K562 (cell line): Measurements from ENCODE around the gene TPD52L2. TPM values are rescaled to one million over a fixed set of nuclear protein-coding genes. Genes with fewer than 3 reads are reported as not detected.

Source experiments
- FOSL1 ChIP-seq: fragments of 200-800 bp; sonication (Bioruptor generic); conservative IDR thresholded peaks from 2 replicates; pipeline ENCODE4 v1.6.1; 2016; ENCODE audit warnings: missing genetic modification characterization, missing compliant biosample characterization
- GATAD2B ChIP-seq: fragments of 450-650 bp; IDR thresholded peaks from 2 replicates; pipeline ENCODE4 v1.6.1; 2017; ENCODE audit warnings: mild to moderate bottlenecking, borderline replicate concordance
- HDAC8 ChIP-seq: fragments of 450-650 bp; IDR thresholded peaks from 2 replicates; pipeline ENCODE4 v1.6.1; 2016; ENCODE audit warnings: mild to moderate bottlenecking, missing genetic modification characterization, moderate library complexity, missing compliant biosample characterization
- NR3C1 ChIP-seq: sonication (generic); formaldehyde crosslinking; IDR thresholded peaks from 2 replicates; pipeline ENCODE4 v1.8.1; 2022; ENCODE audit warnings: missing genetic modification reagents
- TRIM24 ChIP-seq, 2 experiments: fragments of 450-650 bp; IDR thresholded peaks; 2 replicates each; pipeline ENCODE4 v1.6.1; 2016
- UBTF ChIP-seq, 2 experiments: IDR thresholded peaks; 2 replicates each; pipeline ENCODE4 v1.6.1; 2012; ENCODE audit warnings: improper control_type of control experiment in 2 of 2, low read depth in 2 of 2, low read length in 2 of 2, borderline replicate concordance in 1 of 2
- ZNF609 ChIP-seq: sonication (generic); formaldehyde crosslinking; IDR thresholded peaks from 2 replicates; pipeline ENCODE4 v1.8.1; 2023; ENCODE audit warnings: missing genetic modification reagents, mild to moderate bottlenecking, borderline replicate concordance
- polyA plus RNA-seq, 8 experiments: library from polyadenylated mRNA; depleted of rRNA in 4 of 8; stranded (reverse) in 5 of 8; unstranded in 3 of 8; fragments of >200 nt; fragmentation: Nextera tagmentation in 2 of 8; fragmentation: Illumina TruSeq in 1 of 8; extraction: Ambion mirVana in 2 of 8; extraction: Trizol in 1 of 8; gene quantifications; 2 replicates each; pipeline versions ENCODE4 v1.2.1 to v1.2.3, GENCODE V29; 2011 to 2014; ENCODE audit warnings: inconsistent platforms in 1 of 8, missing spikeins in 1 of 8
- total RNA-seq, 7 experiments: library from RNA; depleted of rRNA in 6 of 7; stranded (reverse); fragments of >200 nt in 6 of 7; fragmentation: Illumina TruSeq in 2 of 7; extraction: Trizol in 2 of 7; gene quantifications; 2 replicates each; pipeline versions ENCODE4 v1.2.1 to v1.2.3, GENCODE V29; 2011 to 2021; ENCODE audit warnings: low replicate concordance in 1 of 7
- TF ChIP-seq, protein P1 (sequence below): fragments of 250-450 bp; sonication (Bioruptor Pico); IDR thresholded peaks from 2 replicates; pipeline ENCODE4 v1.5.0; 2022; ENCODE audit warnings: mild to moderate bottlenecking
- TF ChIP-seq, protein P2 (sequence below), 2 experiments: fragments of 200-800 bp in 1 of 2; sonication (Bioruptor generic) in 1 of 2; sonication (generic) in 1 of 2; formaldehyde crosslinking in 1 of 2; IDR thresholded peaks in 1 of 2; conservative IDR thresholded peaks in 1 of 2; 2 replicates each; pipeline versions ENCODE4 v1.5.0 to v1.6.1; 2016 to 2020; ENCODE audit warnings: missing compliant biosample characterization in 1 of 2, missing genetic modification characterization in 1 of 2, missing genetic modification reagents in 1 of 2

TPD52L2 gene
- total and polyA plus RNA-seq, 9 of the 15 experiments (the other 6 are each of a cell fraction or from before 2014, with no cell fraction given): 1.9 to 117 (median 74.6) TPM

GRCh38 chr20:63908008-63908682 is 43.1 kb downstream of the TPD52L2 start (continued):
- TF ChIP-seq, protein P1, sequence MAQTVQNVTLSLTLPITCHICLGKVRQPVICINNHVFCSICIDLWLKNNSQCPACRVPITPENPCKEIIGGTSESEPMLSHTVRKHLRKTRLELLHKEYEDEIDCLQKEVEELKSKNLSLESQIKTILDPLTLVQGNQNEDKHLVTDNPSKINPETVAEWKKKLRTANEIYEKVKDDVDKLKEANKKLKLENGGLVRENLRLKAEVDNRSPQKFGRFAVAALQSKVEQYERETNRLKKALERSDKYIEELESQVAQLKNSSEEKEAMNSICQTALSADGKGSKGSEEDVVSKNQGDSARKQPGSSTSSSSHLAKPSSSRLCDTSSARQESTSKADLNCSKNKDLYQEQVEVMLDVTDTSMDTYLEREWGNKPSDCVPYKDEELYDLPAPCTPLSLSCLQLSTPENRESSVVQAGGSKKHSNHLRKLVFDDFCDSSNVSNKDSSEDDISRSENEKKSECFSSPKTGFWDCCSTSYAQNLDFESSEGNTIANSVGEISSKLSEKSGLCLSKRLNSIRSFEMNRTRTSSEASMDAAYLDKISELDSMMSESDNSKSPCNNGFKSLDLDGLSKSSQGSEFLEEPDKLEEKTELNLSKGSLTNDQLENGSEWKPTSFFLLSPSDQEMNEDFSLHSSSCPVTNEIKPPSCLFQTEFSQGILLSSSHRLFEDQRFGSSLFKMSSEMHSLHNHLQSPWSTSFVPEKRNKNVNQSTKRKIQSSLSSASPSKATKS (CRISPR knock-in tag): no peak
- no peak for TF ChIP-seq ZNF609 (CRISPR knock-in tag)
- TF ChIP-seq HDAC8 (tag): no peak
- no peak for TF ChIP-seq GATAD2B
- TF ChIP-seq FOSL1 (tag): no peak
- no peak for TF ChIP-seq NR3C1 (CRISPR knock-in tag)
- no peak for TF ChIP-seq UBTF (IDR thresholded peaks at IDR 0.05; ENCODE audit: borderline replicate concordance in 1 of 2, low read depth in 2 of 2, low read length in 2 of 2)
- TF ChIP-seq, protein P2, sequence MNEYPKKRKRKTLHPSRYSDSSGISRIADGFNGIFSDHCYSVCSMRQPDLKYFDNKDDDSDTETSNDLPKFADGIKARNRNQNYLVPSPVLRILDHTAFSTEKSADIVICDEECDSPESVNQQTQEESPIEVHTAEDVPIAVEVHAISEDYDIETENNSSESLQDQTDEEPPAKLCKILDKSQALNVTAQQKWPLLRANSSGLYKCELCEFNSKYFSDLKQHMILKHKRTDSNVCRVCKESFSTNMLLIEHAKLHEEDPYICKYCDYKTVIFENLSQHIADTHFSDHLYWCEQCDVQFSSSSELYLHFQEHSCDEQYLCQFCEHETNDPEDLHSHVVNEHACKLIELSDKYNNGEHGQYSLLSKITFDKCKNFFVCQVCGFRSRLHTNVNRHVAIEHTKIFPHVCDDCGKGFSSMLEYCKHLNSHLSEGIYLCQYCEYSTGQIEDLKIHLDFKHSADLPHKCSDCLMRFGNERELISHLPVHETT (CRISPR knock-in tag; conservative IDR thresholded peaks at IDR 0.05 in 1 of 2, IDR thresholded peaks at IDR 0.05 in 1 of 2): no peak
- no peak for TF ChIP-seq TRIM24 (IDR thresholded peaks at IDR 0.05)
- TF ChIP-seq, all 486 proteins: peak for 0
